ENCODE results near the gene OVCA2.
A peak's percentile ranks its signal among the peaks of the same experiment; 100 is the strongest.

Gene OVCA2

DNA sequence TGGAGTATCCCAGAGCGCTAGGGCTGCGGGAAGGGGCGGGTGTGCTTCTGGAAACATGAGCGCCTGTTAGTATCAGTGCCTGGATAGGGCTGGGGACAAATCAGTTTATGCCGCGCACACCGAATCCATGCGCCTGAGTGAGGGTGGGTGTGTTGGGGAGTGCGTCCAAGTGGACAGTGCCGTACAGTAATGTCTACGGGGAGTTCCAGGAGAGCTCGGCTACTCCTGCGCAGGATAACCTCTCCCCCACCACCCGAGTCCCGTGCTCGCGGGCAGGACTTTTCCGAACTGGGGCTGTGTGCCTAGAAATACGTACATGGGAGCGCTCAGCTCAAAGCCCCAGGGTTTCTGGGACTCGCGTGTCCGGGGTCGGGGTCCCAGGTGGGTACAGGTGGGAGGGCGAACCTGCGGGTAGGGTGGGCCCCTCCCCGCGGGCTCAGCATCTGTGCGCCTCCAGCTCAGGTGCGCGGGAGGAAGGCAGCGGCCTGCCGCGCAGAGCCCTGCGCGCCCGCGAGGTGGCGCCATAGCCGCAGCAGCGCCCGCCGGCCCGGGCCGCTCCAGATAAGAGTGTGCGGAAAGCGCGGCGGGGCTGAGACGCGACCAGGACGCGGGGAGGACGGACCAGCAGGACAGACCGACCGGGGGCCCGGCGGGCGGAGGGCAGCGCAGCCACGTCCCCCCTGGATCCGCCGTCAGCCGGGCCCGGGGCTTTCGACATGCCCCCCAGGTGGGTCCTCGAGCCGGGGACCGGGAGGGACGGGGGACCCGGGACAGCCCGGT lies 12.9 kb downstream of the OVCA2 start, which contains the start of gene HIC1:
TSS of gene HIC1 (plus strand) at position 592 of the 780 bp plus-strand sequence. CDS start 1,588 bp downstream, outside the sequence.
- DNase-seq (ENCODE audit: low spot score): peak; percentile 86

DNA sequence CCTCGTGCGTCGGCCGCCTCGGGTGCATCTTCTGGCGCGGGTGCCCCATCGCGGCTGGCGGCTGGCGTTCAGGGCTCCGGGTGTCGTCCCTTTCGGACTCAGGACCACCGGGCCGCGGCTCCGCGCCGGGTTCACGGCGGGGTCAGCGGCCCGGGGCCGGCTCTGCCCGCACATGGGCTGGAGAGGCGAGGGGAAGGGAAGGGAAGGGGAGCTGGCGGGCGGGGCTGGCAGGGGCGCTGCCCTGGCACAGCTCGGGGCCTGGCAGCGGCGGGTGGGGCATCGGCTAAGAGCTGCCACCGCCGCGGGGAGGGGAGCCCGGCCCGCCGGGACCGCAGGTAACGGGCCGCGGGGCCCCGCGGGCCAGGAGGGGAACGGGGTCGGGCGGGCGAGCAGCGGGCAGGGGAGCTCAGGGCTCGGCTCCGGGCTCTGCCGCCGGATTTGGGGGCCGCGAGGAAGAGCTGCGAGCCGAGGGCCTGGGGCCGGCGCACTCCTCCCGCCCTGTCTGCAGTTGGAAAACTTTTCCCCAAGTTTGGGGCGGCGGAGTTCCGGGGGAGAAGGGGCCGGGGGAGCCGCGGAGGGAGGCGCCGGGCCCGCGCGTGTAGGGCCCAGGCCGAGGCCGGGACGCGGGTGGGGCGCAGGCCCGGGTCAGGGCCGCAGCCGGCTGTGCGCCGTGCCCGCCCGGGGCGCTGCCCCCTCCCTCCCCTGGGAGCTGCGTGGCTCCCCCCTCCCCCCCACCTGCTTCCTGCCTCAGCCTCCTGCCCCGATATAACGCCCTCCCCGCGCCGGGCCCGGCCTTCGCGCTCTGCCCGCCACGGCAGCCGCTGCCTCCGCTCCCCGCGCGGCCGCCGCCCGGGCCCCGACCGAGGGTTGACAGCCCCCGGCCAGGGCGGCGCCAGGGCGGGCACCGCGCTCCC lies 13.7 kb downstream of the OVCA2 start:
- no peak for DNase-seq (ENCODE audit: low spot score)

DNA sequence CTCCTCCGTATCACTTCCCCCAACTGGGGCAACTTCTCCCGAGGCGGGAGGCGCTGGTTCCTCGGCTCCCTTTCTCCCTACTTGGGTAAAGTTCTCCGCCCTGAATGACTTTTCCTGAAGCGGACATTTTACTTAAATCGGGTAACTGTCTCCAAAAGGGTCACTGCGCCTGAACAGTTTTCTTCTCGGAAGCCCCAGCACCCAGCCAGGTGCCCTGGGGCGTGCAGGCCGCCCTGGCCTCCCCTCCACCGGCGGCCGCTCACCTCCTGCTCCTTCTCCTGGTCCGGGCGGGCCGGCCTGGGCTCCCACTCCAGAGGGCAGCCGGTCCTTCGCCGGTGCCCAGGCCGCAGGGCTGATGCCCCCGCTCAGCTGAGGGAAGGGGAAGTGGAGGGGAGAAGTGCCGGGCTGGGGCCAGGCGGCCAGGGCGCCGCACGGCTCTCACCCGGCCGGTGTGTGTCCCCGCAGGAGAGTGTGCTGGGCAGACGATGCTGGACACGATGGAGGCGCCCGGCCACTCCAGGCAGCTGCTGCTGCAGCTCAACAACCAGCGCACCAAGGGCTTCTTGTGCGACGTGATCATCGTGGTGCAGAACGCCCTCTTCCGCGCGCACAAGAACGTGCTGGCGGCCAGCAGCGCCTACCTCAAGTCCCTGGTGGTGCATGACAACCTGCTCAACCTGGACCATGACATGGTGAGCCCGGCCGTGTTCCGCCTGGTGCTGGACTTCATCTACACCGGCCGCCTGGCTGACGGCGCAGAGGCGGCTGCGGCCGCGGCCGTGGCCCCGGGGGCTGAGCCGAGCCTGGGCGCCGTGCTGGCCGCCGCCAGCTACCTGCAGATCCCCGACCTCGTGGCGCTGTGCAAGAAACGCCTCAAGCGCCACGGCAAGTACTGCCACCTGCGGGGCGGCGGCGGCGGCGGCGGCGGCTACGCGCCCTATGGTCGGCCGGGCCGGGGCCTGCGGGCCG lies 14.7 kb downstream of the OVCA2 start:
- peak; percentile 60 for DNase-seq (ENCODE audit: low spot score)

GRCh38 chr17:2057175-2057759 lies 15.4 kb downstream of the OVCA2 start:
- no peak for DNase-seq (ENCODE audit: low spot score)

GRCh38 chr17:2057760-2058585 lies 16.2 kb downstream of the OVCA2 start:
- peak; percentile 39 for DNase-seq (ENCODE audit: low spot score)

- peak; percentile 82 for DNase-seq (ENCODE audit: low spot score)
These were observed 17.0 kb downstream of the OVCA2 start for GRCh38 chr17:2058586-2059546.

DNA sequence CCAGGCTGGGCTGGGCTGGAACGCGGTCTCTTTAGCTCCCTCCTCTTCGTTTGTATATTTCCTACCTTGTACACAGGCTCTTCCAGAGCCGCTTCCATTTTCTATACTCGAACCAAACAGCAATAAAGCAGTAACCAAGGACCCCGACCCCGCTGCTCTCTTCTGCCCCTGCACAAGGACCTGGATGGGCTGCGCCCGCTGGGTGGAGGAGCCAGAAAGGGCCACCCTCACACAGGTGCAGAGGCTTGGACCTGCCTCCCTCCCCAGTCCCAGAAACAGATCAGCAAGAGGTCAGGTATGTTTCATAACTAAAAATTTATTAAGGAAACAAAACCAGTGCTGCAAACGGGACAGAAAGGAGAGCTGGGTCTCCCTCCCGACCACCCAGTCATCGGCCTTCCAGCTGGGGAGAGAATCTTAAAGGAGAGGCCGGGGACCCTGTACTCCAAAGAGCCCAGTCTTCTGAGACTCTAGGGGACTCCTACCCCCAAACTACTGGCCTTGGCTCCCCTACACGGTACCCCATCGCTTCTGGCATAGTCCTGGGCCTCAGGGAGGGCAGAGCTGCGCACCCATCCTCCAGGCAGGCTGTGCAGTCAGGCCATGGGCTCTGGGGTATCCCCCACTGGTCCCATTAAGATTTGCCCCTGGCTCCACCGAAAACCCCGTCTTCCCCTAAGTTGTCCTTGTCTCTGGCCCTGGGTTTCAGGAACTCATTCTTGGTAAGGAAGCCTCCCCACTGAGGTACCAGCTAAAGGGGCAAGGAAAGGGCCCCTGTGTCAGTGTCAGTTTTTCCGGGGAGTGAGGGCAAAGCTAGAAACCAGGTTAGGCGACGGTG lies 17.9 kb downstream of the OVCA2 start:
- DNase-seq (ENCODE audit: low spot score): no peak

- no peak for DNase-seq (ENCODE audit: low spot score)
These were observed 18.5 kb downstream of the OVCA2 start for GRCh38 chr17:2060385-2060658.

GRCh38 chr17:2060681-2061440 lies 19.0 kb downstream of the OVCA2 start:
- no peak for DNase-seq (ENCODE audit: low spot score)

DNA sequence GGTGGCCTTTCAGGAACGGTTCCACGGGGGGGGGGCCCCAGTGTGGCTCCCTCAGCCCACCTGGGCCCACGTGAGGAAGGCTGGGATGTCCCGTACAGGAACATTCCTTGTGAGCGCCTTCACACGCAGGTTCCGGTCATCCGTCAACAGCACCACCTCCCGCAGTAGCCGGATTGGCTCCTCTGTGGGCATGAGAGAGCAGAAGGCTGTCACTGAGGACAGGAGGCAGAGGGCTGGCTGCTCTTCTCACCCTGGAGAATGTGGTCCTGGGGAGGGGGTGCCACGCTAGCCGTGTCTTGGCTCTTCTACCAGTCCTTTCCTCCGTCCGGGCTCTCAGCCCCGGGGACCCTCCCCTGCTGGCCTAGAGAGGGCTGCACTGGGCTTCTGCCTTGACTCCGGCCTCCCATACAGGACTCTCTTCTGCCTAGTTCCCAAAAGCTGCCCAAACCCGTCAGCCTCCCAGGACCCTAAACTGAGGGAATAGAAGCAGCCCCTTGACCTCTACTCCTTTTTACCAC lies 19.7 kb downstream of the OVCA2 start:
- DNase-seq (ENCODE audit: low spot score): no peak

DNA sequence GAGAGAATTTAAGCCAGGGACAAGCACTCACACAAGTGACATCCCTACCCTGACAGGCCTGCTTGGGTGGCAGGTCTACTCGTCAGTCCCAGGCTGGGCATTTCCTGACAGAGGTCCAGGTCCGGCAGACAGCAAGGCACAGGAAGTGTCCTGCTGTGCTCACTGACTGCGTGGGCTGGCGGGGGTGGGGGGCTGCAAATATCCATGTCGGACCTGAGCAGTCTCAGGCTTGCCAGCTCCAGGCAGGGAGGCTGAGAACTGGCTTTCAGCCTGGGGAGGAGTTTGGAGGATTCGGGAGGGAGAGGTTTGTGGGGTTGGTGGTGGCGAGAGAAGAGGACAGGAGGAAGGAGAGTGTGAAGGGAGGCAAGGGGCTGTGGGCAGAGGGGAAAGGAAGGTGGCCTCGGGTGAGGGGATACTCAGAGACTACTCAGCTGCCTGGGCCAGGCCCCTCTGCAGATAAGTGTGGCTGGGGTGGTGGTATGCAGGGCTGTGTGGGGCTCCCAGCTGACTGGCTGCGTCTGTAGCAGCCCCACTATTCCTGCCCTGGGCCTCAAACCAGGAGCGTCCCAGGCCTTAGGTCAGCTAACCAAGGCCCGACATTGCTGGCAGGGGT lies 20.9 kb downstream of the OVCA2 start:
- DNase-seq (ENCODE audit: low spot score): peak; percentile 35

GRCh38 chr17:2063261-2064146 lies 21.7 kb downstream of the OVCA2 start:
- no peak for DNase-seq (ENCODE audit: low spot score)

DNA sequence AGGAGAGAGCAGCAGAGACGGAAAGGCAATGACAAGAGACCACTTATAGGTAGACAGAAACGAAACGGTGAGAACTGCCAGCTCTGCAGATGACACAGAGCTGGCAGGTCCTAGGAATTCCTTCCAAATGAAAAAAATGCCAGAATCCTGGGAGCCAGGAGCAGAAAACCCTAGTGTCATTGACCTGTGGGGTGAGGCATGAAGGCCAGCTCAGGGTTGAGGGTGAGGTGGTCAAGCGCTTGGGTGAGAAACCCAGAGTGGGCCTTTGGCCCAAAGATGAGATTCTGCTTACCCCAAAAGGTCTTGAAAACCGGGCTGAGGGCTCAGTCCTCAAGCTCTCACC lies 22.3 kb downstream of the OVCA2 start:
- DNase-seq (ENCODE audit: low spot score): no peak

DNA sequence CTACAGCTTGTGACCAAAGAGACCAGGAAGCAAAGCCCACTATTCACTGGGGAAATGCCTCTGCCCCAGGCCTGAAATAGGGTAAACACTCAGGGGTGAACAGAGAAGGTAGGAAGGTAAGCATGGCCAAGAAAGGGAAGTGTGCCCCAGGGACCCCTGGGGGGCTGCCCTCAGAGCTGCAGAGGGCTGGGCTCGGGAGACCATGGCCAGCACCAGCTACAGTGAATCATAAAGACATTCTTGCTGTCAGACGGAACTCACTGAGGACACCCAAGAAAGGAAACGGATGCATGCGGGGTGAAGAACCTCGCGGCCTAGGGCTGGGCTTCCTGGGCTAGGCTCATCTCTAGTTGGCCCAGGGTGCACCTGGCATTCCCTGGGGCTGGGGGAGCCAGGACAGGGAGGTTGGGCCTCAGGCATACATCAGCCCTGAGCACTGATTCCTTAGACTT lies 22.7 kb downstream of the OVCA2 start:
- no peak for DNase-seq (ENCODE audit: low spot score)

GRCh38 chr17:2064980-2065785 lies 23.4 kb downstream of the OVCA2 start:
- peak; percentile 81 for DNase-seq (ENCODE audit: low spot score)
